HL-60 (cell line): ENCODE data around the gene IDH3G.

Source experiments
- POLR2AphosphoS5 ChIP-seq: IDR thresholded peaks from 2 replicates; pipeline ENCODE4 v1.6.1; 2012; ENCODE audit warnings: low read depth
- TF ChIP-seq, protein P1 (sequence below): IDR thresholded peaks from one replicate; pipeline ENCODE4 v1.5.1; 2011; ENCODE audit warnings: low read length, control low read depth, inconsistent platforms; ENCODE audit not compliant: insufficient read depth

- no peak for TF ChIP-seq POLR2AphosphoS5
- TF ChIP-seq, protein P1, sequence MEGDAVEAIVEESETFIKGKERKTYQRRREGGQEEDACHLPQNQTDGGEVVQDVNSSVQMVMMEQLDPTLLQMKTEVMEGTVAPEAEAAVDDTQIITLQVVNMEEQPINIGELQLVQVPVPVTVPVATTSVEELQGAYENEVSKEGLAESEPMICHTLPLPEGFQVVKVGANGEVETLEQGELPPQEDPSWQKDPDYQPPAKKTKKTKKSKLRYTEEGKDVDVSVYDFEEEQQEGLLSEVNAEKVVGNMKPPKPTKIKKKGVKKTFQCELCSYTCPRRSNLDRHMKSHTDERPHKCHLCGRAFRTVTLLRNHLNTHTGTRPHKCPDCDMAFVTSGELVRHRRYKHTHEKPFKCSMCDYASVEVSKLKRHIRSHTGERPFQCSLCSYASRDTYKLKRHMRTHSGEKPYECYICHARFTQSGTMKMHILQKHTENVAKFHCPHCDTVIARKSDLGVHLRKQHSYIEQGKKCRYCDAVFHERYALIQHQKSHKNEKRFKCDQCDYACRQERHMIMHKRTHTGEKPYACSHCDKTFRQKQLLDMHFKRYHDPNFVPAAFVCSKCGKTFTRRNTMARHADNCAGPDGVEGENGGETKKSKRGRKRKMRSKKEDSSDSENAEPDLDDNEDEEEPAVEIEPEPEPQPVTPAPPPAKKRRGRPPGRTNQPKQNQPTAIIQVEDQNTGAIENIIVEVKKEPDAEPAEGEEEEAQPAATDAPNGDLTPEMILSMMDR: no peak
These were observed 3.3 kb upstream of the IDH3G start for GRCh38 chrX:153797415-153798015.
